Uterus (tissue), 4 donors: ENCODE results near the gene UQCRC1. TPM values are rescaled to one million over a fixed set of nuclear protein-coding genes. Genes with fewer than 3 reads are reported as not detected.
A peak's percentile ranks its signal among the peaks of the same experiment; 100 is the strongest.

Experiments used
- DNase-seq, 2 donors: peaks; one replicate each; pipeline ENCODE4 v3.0.0-alpha.2; 2019 to 2020
- H3K27ac ChIP-seq, 2 donors: fragments of 200-600 bp; sonication (generic); 1 replicate in 1 of 2; 2 replicates in 1 of 2; pipeline ENCODE4 v1.5.1; 2016 to 2018
- H3K27me3 ChIP-seq, 2 donors: fragments of 200-600 bp; sonication (generic); one replicate each; pipeline ENCODE4 v1.5.1; 2018 to 2019; ENCODE audit warnings: control low read depth in 1 of 2
- H3K36me3 ChIP-seq, 2 donors: fragments of 200-600 bp; sonication (generic); one replicate each; pipeline ENCODE4 v1.5.1; 2019; ENCODE audit warnings: control low read depth in 1 of 2
- H3K4me1 ChIP-seq, 2 donors: fragments of 200-600 bp; sonication (generic); one replicate each; pipeline ENCODE4 v1.5.1; 2018 to 2019; ENCODE audit warnings: control low read depth in 1 of 2
- H3K4me3 ChIP-seq, 2 donors: fragments of 200-600 bp; sonication (generic); 1 replicate in 1 of 2; 2 replicates in 1 of 2; pipeline ENCODE4 v1.5.1; 2018 to 2019; ENCODE audit warnings: mild to moderate bottlenecking in 1 of 2
- H3K9me3 ChIP-seq, 2 donors: fragments of 200-600 bp; sonication (generic); one replicate each; pipeline ENCODE4 v1.5.1; 2019; ENCODE audit warnings: control low read depth in 1 of 2
- POLR2A ChIP-seq, 2 donors: fragments of 450-650 bp; IDR thresholded peaks; one replicate each; pipeline ENCODE4 v1.6.1; 2016; ENCODE audit warnings: antibody characterized with exemption in 2 of 2, mild to moderate bottlenecking in 1 of 2, moderate library complexity in 1 of 2
- intact Hi-C: fragments of 100-400 bp; cut with DNase I; formaldehyde crosslinking; loops from one replicate; pipeline ENCODE4 v1.15.1; 2023; ENCODE audit warnings: low total_unique reads
- total RNA-seq, 4 donors: library from RNA; depleted of rRNA in 3 of 4; stranded (reverse); fragments of >200 nt in 3 of 4; gene quantifications; one replicate each; pipeline versions ENCODE4 v1.1.0 to v1.2.4, GENCODE V29; 2014 to 2023
- TF ChIP-seq, protein P1 (sequence below), 4 experiments: fragments of 200-600 bp in 2 of 4; fragments of 450-650 bp in 2 of 4; sonication (generic) in 2 of 4; IDR thresholded peaks; one replicate each; pipeline ENCODE4 v1.5.1; 2016 to 2019; ENCODE audit warnings: antibody characterized with exemption in 4 of 4, mild to moderate bottlenecking in 2 of 4, moderate library complexity in 1 of 4
- donor health status: DM: yes; HTN: yes; CAD: no.

Gene UQCRC1
- total RNA-seq, 4 donors from 2014 or later = 54.4 to 409 (median 155) TPM

DNA sequence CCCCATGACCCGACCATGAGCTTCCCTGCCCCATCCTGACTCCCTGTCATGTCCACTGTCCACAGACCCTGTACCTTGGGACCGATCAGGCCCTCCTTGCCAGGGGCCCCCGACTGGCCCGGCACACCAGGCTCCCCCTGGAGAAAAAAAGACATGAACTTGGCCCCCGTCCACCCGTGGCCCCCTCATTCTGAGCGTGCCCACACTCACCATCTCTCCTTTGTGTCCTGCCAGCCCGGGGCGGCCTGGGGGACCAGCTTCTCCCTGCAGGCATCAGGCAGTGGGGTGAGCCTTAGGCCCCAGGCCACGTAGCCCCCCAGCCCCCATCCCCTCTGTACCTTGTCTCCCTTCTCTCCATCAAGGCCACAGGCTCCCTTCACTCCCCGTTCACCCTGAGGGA lies 41.9 kb downstream of the UQCRC1 start:
- Histone ChIP-seq H3K36me3 (no peaks in the 10 kb centered on the region), H3K4me3 (no peak overlapping the region), H3K4me1 (no peaks in the 10 kb centered on the region), H3K9me3 (no peaks in the 10 kb centered on the region), H3K27ac (no peak overlapping the region), H3K27me3 (no peaks in the 10 kb centered on the region)
- no peak for DNase-seq
- intact Hi-C loops = no loop called here
- no peak for TF ChIP-seq POLR2A (IDR thresholded peaks at IDR 0.05)
- TF ChIP-seq, protein P1, sequence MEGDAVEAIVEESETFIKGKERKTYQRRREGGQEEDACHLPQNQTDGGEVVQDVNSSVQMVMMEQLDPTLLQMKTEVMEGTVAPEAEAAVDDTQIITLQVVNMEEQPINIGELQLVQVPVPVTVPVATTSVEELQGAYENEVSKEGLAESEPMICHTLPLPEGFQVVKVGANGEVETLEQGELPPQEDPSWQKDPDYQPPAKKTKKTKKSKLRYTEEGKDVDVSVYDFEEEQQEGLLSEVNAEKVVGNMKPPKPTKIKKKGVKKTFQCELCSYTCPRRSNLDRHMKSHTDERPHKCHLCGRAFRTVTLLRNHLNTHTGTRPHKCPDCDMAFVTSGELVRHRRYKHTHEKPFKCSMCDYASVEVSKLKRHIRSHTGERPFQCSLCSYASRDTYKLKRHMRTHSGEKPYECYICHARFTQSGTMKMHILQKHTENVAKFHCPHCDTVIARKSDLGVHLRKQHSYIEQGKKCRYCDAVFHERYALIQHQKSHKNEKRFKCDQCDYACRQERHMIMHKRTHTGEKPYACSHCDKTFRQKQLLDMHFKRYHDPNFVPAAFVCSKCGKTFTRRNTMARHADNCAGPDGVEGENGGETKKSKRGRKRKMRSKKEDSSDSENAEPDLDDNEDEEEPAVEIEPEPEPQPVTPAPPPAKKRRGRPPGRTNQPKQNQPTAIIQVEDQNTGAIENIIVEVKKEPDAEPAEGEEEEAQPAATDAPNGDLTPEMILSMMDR (IDR thresholded peaks at IDR 0.05) = no peak

DNA sequence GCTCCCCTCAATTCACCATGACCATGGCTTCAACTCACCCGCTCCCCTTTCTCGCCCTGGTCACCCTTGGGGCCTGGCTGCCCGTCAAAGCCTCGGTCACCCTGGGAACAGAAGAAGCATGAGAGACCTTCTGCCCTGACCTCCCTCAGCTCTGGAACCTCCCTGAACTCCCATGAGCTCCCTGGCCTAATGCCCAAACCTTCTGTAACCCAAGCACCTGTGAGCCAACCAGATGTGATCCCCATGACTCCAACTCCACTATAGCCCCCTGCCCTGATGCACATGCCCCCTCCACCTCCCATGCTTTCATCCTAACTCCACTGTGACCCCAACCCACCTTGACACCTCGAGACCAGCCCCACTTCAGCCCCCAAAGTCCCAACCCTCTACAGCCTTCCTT lies 42.4 kb downstream of the UQCRC1 start:
- no peak for TF ChIP-seq POLR2A (IDR thresholded peaks at IDR 0.05)
- TF ChIP-seq, protein P1 (IDR thresholded peaks at IDR 0.05) = no peak
- no peaks in the 10 kb centered on the region for H3K27me3 ChIP-seq
- H3K4me1 ChIP-seq = no peaks in the 10 kb centered on the region
- no peak overlapping the region for H3K27ac ChIP-seq
- no peak for DNase-seq
- H3K36me3 ChIP-seq = no peaks in the 10 kb centered on the region
- no peaks in the 10 kb centered on the region for H3K9me3 ChIP-seq
- intact Hi-C loops = no loop called here
- H3K4me3 ChIP-seq = no peak overlapping the region

DNA sequence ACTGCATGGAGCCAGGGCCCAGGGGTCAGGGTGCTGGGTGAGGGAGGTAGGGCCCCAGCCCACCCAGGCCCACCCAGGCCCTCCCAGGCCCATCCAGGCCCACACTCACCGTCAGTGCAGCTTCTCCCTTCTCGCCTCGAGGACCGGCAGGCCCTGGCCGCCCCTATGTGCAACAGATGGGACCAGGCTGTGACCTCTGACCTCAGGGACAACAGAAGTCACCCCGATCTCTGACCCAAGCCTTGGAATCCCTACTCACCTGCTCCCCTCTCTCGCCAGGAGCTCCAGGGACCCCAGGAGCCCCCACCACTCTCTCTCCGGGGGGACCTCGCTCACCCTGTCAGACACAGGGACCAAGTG lies 43.1 kb downstream of the UQCRC1 start:
- DNase-seq = no peak
- TF ChIP-seq, protein P1 (IDR thresholded peaks at IDR 0.05) = no peak
- TF ChIP-seq POLR2A (IDR thresholded peaks at IDR 0.05) = no peak
- H3K4me3 ChIP-seq = no peak overlapping the region
- no peaks in the 10 kb centered on the region for H3K9me3 ChIP-seq
- H3K27me3 ChIP-seq = no peaks in the 10 kb centered on the region
- peak overlapping the region in 1 of 2 donors; percentile 24 for H3K27ac ChIP-seq
- no peaks in the 10 kb centered on the region for H3K36me3 ChIP-seq
- H3K4me1 ChIP-seq = no peaks in the 10 kb centered on the region
- intact Hi-C loops = no loop called here

DNA sequence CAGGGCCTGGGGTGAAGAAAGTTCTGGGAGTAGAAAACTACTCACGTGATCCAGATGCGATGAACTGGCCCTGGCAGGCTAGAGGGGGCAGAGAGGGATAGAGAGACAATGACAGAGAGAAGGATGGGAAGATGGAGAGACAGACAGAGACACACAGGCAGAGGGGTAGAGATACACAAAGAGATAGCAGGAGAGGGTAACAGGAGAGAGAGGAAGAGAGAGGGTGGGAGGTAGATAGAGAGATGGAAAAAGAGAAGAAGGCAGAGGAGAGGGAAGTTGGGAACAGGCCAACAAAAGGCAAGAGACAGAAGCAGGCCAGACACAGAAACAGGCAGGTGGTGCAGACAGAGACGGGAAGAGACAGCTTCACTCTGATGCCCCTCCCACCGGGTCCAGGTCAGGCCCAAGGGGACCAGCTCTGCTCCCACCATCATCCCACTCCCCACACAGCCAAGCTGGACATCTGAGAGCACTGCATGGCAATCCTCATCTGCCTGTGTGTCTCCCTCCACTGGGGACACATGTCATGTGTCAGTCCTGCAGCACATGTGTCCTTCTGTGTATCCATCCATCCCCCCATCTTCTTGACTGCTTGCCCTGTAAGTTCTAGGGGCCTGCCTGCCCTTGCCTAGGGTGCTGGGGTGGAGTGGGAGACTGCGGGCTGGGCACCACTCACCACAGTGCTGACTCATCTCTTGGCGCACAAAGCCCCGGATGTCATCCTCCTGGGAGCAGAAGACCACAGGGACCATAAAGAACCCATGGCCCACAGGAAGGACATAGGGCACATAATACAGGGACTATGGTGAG lies 43.6 kb downstream of the UQCRC1 start:
- no peaks in the 10 kb centered on the region for H3K9me3 ChIP-seq
- H3K27me3 ChIP-seq = no peaks in the 10 kb centered on the region
- intact Hi-C loops = no loop called here
- no peaks in the 10 kb centered on the region for H3K4me1 ChIP-seq
- DNase-seq = no peak
- TF ChIP-seq, protein P1 (IDR thresholded peaks at IDR 0.05) = no peak
- no peak for TF ChIP-seq POLR2A (IDR thresholded peaks at IDR 0.05)
- H3K27ac ChIP-seq = peak overlapping the region in 1 of 2 donors; percentile 24
- H3K4me3 ChIP-seq = no peak overlapping the region
- no peaks in the 10 kb centered on the region for H3K36me3 ChIP-seq

DNA sequence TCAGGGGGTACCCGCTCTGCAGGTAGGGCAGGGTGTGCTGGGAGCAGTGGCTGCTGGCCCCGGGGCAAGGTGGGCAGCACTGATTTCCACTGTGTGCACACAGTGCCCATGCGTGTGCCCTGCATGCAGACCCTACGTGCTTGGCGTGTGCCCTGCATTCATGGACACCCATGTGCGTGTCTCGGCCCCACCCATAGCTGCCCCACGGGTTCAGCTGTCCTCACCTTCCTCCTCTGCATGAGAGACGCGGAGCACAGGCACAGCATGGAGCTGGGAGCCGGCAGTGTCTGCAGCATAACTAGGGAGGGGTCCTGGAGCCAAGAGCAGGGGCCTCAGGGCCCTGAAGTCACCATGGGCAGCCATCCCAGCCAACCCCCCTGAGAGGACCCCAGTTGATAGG lies 44.3 kb downstream of the UQCRC1 start:
- Histone ChIP-seq H3K27ac (no peak overlapping the region), H3K4me3 (no peak overlapping the region)
- intact Hi-C loops = no loop called here

More for the DNA sequence above, 44.3 kb downstream of the UQCRC1 start:
- no peaks in the 10 kb centered on the region for H3K9me3 ChIP-seq
- H3K27me3 ChIP-seq = no peaks in the 10 kb centered on the region
- no peak for DNase-seq
- H3K4me1 ChIP-seq = no peaks in the 10 kb centered on the region
- no peaks in the 10 kb centered on the region for H3K36me3 ChIP-seq
- TF ChIP-seq, protein P1 (IDR thresholded peaks at IDR 0.05) = no peak
